Heart left ventricle (tissue), 13 donors: ENCODE data around the gene FOXK2.

Source experiments
- POLR2A ChIP-seq, 2 donors: fragments of 450-650 bp; IDR thresholded peaks; one replicate each; pipeline ENCODE4 v1.6.1; 2017; ENCODE audit warnings: antibody characterized with exemption in 2 of 2, mild to moderate bottlenecking in 2 of 2, moderate library complexity in 2 of 2
- TF ChIP-seq, protein P1 (sequence below), 12 donors: fragments of 200-600 bp; sonication (generic) in 4 of 12; IDR thresholded peaks; one replicate each; pipeline versions ENCODE4 v1.5.0 to v1.8.0; 2018 to 2022; ENCODE audit warnings: antibody characterized with exemption in 12 of 12, mild to moderate bottlenecking in 5 of 12
- donor health status: ischemic (EF 13 %, LVEDD 7.1; RV severe dilation, severe dysfunction).
- donor health status: DM: no; HTN: yes; CAD: no.
- donor health status: DM: no; HTN: no; CAD: no.
- donor health status: ischemic (EF 25% LVEDD 6.9; RV normal size, moderate dysfunction).
- donor health status: ischemic (EF 25% LVEDD 5.7; RV mildly dilated, moderate dysfunction).
- donor health status: ischemic (EF 35%, LVEDD 5.7; RV mildly dilated, moderate dysfunction).
- donor health status: nonischemic (EF 11% LVEDD 7.7; RV severe dilation, severe dysfunction).
- donor health status: DM: yes; HTN: yes; CAD: no.
- donor health status: PGD.
- donor health status: ischemic (EF 29% LVEDD 5.4; RV normal size, mild dysfunction).
- donor health status: nonischemic (EF 23%, LVEDD 6.1; RV moderate dilation, normal function).

DNA sequence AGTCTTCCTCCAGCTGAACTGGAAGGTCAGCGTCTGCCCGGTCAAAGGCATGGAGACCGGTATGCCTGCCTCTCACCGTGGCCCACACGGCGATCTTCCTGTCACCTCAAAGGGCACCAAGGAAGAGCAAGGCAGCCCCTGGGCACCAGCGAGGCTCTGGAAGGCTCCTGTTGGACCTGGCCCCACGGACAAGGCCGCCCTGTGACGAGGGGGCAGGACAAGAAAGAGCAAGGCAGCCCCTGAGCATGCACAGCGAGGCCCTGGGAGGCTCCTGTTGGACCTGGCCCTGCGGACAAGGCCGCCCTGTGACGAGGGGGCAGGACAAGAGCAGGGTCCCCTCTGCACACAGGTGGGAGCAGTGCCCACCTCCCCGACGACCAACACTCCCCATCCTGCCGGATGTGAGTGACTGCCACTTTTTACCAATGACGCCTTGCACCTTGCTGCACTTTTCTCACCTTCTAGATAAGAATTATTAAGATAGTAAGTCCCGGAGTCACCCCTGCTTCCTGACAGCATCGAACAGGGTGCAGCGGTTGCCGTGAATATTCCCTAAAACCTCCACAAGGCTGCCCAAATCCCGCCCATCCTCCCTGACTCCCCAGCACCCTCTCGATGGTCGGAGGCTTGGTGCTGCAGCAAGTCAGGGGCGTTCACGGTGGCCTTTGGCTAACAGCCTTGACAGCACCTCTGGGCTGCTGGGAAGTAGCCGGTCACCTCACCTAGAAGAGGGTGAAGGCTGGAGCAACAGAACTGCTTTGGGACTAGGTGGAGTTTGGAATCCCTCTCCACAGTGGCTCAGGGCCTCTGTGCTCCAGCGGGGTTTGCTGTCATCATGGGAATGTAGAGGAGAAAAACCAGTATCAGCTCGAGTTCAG is 134.4 kb downstream of the FOXK2 start:
- TF ChIP-seq, protein P1, sequence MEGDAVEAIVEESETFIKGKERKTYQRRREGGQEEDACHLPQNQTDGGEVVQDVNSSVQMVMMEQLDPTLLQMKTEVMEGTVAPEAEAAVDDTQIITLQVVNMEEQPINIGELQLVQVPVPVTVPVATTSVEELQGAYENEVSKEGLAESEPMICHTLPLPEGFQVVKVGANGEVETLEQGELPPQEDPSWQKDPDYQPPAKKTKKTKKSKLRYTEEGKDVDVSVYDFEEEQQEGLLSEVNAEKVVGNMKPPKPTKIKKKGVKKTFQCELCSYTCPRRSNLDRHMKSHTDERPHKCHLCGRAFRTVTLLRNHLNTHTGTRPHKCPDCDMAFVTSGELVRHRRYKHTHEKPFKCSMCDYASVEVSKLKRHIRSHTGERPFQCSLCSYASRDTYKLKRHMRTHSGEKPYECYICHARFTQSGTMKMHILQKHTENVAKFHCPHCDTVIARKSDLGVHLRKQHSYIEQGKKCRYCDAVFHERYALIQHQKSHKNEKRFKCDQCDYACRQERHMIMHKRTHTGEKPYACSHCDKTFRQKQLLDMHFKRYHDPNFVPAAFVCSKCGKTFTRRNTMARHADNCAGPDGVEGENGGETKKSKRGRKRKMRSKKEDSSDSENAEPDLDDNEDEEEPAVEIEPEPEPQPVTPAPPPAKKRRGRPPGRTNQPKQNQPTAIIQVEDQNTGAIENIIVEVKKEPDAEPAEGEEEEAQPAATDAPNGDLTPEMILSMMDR (IDR thresholded peaks at IDR 0.05): no peak
- TF ChIP-seq POLR2A (IDR thresholded peaks at IDR 0.05): no peak
